MM.1S (cell line): ENCODE measurements around the gene FCAMR.

Experiments
- EZH2 ChIP-seq: fragments of 300-600 bp; sonication (generic); optimal IDR thresholded peaks from 2 replicates; pipeline ENCODE3; 2017; ENCODE audit warnings: low read depth, mild to moderate bottlenecking, antibody characterized with exemption, low read length, mixed read lengths
- EZH2phosphoT487 ChIP-seq: fragments of 300-600 bp; sonication (generic); IDR thresholded peaks from 2 replicates; pipeline ENCODE4 v1.6.1; 2018; ENCODE audit warnings: antibody characterized with exemption, low read length
- TF ChIP-seq, protein P1 (sequence below): fragments of 300-600 bp; sonication (generic); IDR thresholded peaks from 2 replicates; pipeline ENCODE4 v1.5.1; 2016; ENCODE audit warnings: antibody characterized with exemption, low read length, mixed read lengths

GRCh38 chr1:206911064-206911663 is 59.1 kb downstream of the FCAMR start:
- TF ChIP-seq, protein P1, sequence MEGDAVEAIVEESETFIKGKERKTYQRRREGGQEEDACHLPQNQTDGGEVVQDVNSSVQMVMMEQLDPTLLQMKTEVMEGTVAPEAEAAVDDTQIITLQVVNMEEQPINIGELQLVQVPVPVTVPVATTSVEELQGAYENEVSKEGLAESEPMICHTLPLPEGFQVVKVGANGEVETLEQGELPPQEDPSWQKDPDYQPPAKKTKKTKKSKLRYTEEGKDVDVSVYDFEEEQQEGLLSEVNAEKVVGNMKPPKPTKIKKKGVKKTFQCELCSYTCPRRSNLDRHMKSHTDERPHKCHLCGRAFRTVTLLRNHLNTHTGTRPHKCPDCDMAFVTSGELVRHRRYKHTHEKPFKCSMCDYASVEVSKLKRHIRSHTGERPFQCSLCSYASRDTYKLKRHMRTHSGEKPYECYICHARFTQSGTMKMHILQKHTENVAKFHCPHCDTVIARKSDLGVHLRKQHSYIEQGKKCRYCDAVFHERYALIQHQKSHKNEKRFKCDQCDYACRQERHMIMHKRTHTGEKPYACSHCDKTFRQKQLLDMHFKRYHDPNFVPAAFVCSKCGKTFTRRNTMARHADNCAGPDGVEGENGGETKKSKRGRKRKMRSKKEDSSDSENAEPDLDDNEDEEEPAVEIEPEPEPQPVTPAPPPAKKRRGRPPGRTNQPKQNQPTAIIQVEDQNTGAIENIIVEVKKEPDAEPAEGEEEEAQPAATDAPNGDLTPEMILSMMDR = peak; percentile 92
- no peak for TF ChIP-seq EZH2
- no peak for TF ChIP-seq EZH2phosphoT487
